NK-92 treated with Interleukin-12 subunit alpha and Interleukin-12 subunit beta, amount 100 ng/mL, for 24 hours (cell line): ENCODE data around the gene LIG1.

Source experiments
- DNase-seq: peaks from one replicate; lab custom pipeline; 2025; lab: John Stamatoyannopoulos, UW

LIG1 gene

DNA sequence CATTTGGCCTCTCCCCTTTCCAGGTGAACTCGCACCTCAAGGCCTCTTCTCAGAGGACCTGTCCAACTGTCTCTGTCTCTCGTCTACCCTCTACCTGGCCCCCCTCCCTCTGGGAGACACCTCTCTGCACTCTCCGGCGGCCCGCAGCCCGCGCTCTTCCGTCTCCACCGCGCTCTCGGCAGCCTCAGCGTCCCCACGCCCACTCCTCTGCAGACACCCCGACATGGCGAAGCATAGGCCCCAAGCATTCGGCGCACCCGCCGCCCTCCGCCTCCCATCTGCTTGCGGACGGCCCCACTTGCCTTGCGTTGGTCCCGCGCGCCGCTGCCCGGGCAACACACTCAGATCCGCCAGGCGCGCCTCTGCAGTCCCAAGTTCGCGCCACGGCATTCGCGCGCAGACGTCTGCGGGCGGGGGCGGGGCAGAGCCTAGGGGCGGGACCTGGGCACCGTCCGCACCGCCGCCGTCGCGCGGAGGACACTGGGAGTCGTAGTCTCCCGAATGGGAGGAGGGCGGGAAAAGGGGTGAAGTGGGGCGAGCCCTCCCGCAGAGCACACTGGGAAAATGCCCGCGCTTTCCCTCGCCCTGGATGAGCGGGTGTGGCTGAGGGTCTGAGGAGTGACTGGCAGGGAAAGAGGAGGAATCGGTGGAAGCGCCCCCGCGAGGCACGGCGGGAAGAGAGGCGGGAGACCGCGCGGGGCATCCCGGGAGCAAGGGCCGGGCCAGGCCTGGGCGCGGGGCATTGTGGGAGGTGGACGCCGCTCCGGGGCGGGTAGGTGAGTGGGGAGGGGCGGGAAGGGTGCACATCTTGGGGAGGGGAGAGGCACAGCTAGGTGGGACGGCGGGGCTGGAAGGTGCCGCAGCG lies at the start of gene LIG1, which contains the start of gene ZSWIM9:
Gene LIG1, minus strand, starts transcription at position 406 of the 865 bp plus-strand sequence. CDS start 4,778 bp downstream, outside the sequence.
Gene ZSWIM9, plus strand, starts transcription at position 742 of the 865 bp plus-strand sequence. CDS start 1,123 bp downstream, outside the sequence.
- peak; percentile 91 for DNase-seq

DNA sequence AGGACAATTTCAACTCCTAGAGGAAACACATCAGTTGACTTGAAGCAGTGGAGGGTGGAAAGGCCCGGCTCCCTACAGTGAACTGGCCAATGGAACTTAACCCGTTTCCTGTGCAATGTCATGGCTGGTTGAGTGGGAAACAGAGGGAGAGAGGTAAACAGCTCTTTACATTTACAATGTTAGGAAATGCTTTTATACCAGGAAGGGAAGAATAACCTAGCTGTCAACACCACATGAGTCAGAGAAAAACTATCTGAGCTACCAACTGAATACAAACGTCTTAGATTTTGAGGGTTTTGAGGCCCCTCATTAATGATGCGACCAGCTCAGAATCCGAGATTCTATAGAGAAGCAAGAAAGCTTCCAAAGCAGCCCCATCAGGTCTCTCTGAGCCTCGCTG lies 48.9 kb upstream of the LIG1 start:
- no peak for DNase-seq

GRCh38 chr19:48216933-48217332 lies 46.8 kb upstream of the LIG1 start:
- DNase-seq = no peak

- no peak for DNase-seq
These were observed 43.8 kb upstream of the LIG1 start for GRCh38 chr19:48213959-48214358.

GRCh38 chr19:48210005-48210404 lies 39.9 kb upstream of the LIG1 start:
- DNase-seq = no peak

DNA sequence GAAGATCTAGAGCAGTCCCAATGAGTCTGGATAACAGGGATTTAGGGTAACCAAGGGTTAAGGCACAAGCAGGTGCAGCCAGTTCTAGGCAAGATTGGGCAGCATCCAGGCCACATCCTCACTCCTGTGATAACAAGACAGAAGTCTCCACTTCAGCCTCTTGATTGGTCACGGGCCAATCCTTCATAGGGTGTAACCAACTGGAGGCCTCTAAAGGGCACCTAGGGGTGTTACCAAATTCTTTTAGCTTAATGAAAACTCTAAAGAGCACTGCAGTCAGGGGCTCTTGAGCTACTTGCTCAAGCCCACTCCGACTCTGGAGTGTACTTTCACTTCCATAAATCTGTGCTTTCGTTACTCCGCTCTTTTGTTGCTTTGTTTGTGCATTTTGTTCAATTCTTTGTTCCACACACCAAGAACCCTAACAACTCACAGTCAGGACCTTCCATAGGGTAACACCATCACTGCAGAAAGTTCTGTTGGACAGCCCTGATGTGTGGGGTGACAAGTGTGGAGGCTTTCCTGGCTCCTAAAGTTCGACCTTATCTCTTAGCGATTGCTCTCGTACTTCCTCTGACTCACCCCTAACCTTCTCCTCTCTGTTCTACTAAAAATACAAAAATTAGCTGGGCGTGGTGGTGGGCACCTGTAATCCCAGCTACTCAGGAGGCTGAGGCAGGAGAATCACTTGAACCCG lies 36.4 kb upstream of the LIG1 start:
- DNase-seq = no peak

- DNase-seq = peak; percentile 95
These were observed 33.9 kb upstream of the LIG1 start for GRCh38 chr19:48203794-48204628.

DNA sequence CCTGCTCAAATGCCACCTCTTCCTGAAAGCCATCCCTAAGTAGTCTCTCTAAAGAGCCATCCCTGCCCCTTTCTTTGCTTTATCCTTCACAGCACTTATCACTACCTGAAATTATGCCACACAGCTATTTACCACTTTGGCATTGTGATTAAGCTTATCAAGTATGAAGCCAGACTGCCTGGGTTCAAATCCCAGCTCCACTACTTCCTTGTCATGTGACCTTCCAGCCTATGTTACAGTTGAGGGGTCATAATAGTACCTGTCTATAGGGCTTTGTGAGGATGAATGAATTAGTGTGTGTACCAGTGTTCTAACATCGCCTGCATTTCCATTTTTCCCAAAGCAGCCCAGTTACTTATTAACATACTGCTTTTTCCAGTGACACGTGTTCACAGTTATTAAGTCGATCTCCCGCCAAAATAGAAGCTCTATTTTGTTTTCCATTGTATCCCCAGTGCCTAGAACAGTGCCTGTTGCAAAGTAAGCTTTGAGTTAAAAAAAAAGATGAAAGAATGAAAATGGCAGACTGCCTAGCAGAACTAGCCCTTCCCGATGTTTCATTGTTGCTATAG lies 33.2 kb upstream of the LIG1 start:
- no peak for DNase-seq

GRCh38 chr19:48196933-48197665 lies 27.0 kb upstream of the LIG1 start:
- no peak for DNase-seq

DNA sequence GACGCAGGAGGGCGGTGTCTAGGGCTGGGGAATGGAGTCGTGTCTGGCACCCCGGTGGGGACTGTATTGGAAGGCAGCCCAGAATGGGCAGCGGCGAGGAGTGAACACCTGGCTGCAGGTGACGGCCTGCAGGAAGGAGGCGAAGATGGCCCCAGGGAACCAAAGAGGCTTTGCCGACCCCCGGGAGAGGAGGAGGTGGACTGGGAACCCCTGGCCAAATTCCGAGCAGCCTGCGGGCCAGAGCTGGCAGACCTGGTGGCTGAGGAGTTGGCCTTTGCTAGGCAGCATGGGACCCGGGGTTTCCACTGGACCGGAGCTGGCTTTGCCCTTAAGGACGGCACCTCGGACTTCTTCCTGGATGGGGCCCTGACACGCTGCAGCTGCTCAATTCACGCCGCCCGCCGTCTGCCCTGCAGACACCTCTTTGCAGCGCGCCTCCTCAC lies 26.2 kb upstream of the LIG1 start:
- DNase-seq = no peak

- DNase-seq = no peak
These were observed 25.0 kb upstream of the LIG1 start for GRCh38 chr19:48194844-48195830.

GRCh38 chr19:48194041-48194843 lies 24.1 kb upstream of the LIG1 start:
- DNase-seq = no peak

DNA sequence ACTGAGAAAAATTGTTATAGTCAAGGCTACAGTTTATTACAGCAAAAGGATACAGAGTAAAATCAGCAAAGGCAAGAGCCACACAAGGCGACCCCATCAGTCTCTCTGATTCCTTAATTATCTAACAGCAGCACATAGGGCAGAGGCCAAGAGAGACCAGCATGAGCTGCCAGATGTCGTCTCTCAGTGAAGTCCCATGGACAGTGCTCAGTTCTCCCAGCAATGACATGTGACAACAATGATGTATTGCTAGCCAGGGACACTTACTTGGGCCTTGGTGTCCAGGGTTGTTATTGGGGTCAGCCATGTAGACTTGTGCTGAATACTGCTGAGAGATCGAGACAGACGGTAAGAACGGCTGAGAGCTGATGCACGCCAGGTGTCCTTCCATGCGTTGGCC lies 22.6 kb upstream of the LIG1 start:
- DNase-seq = no peak

GRCh38 chr19:48190885-48191284 lies 20.7 kb upstream of the LIG1 start:
- no peak for DNase-seq

- DNase-seq = no peak
These were observed 20.2 kb upstream of the LIG1 start for GRCh38 chr19:48190288-48190884.

DNA sequence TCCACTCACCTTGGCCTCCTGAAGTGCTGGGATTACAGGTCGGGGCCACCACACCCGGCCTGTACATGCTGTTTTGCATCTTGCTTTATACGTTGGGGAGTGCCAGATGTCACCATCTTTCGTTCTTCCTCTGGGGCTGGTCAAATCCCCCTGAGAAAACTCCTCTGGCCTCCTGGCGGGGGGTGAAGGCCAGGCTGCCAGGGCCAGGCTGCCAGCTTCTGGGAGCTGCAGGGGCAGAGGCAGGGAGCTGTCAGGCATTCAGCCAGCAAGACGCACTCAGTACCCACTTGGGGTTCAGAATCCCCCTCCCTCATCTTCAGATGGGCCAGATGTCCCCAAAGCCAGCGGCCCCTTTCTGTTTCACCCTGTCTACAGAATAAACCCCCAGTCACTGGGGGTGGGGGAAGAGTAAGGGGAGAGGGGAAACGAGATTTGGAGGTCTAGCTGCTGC lies 16.4 kb upstream of the LIG1 start:
- DNase-seq = no peak

DNA sequence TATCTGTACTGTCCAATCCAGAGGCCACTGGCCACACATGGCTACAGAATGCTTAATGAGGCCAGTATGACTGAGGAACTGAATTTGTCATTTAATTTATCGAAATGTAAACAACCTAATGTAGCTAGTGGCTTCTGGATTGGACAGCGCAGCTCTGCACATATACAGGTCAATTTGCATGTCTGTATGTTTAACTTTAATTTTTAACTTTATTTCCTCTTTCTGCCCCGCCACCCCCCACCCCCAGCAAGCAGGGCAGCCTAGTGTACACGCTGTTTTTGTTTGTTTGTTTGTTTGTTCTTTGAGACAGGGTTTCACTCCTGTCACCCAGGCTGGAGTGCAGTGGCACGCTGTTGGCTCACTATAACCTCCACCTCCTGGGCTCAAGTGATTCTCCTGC lies 15.9 kb upstream of the LIG1 start:
- no peak for DNase-seq

- DNase-seq = no peak
These were observed 13.2 kb upstream of the LIG1 start for GRCh38 chr19:48183356-48183755.

- no peak for DNase-seq
These were observed 12.3 kb upstream of the LIG1 start for GRCh38 chr19:48182434-48182833.
